Effector memory CD8-positive, alpha-beta T cell (primary cell): ENCODE measurements around the gene PCDHA10.
"Not testable (repeated sequence)": the region's sequence is repeated elsewhere in the genome, so short reads cannot be mapped to it uniquely, and the experiment has no call there.

Experiments
- ATAC-seq: fragments of 150-1000 bp; cut with Tn5 transposase; replicated peaks from 2 replicates; pipeline ENCODE4 v1.10.0; 2021; ENCODE audit warnings: mild to moderate bottlenecking, moderate library complexity
- DNase-seq, 3 experiments: peaks; one replicate each; pipeline ENCODE4 v3.0.0; 2021
- H3K27ac Mint-ChIP-seq, 2 donors: one replicate each; pipeline ENCODE4 v1.8.0; 2022; ENCODE audit warnings: mild to moderate bottlenecking in 2 of 2, mixed read lengths in 2 of 2, moderate library complexity in 2 of 2
- H3K27me3 Mint-ChIP-seq, 2 donors: one replicate each; pipeline ENCODE4 v1.8.0; 2022; ENCODE audit warnings: mixed read lengths in 2 of 2
- H3K36me3 Mint-ChIP-seq: one replicate; pipeline ENCODE4 v1.8.0; 2022; ENCODE audit warnings: mild to moderate bottlenecking, moderate library complexity, mixed read lengths; ENCODE audit not compliant: insufficient read depth
- H3K4me1 Mint-ChIP-seq, 2 donors: one replicate each; pipeline ENCODE4 v1.8.0; 2022; ENCODE audit warnings: low read depth in 2 of 2, mixed read lengths in 2 of 2
- H3K4me3 Mint-ChIP-seq, 2 donors: one replicate each; pipeline ENCODE4 v1.8.0; 2022; ENCODE audit warnings: mild to moderate bottlenecking in 2 of 2, mixed read lengths in 2 of 2, moderate library complexity in 2 of 2
- H3K9me3 Mint-ChIP-seq, 2 donors: one replicate each; pipeline ENCODE4 v1.8.0; 2022; ENCODE audit warnings: mixed read lengths in 2 of 2

PCDHA10 gene

GRCh38 chr5:140857987-140858240 is 2.2 kb downstream of the PCDHA10 start:
- ATAC-seq (no peak), DNase-seq (no peak)
- Mint-ChIP-seq H3K27me3 (peaks cover 5 to 17% of the 10 kb centered on the region in 2 donors), H3K27ac (no peak overlapping the region), H3K36me3 (no peaks in the 10 kb centered on the region), H3K4me1 (no peaks in the 10 kb centered on the region), H3K9me3 (peaks cover 6 to 7% of the 10 kb centered on the region in 2 donors), H3K4me3 (no peak overlapping the region)

DNA sequence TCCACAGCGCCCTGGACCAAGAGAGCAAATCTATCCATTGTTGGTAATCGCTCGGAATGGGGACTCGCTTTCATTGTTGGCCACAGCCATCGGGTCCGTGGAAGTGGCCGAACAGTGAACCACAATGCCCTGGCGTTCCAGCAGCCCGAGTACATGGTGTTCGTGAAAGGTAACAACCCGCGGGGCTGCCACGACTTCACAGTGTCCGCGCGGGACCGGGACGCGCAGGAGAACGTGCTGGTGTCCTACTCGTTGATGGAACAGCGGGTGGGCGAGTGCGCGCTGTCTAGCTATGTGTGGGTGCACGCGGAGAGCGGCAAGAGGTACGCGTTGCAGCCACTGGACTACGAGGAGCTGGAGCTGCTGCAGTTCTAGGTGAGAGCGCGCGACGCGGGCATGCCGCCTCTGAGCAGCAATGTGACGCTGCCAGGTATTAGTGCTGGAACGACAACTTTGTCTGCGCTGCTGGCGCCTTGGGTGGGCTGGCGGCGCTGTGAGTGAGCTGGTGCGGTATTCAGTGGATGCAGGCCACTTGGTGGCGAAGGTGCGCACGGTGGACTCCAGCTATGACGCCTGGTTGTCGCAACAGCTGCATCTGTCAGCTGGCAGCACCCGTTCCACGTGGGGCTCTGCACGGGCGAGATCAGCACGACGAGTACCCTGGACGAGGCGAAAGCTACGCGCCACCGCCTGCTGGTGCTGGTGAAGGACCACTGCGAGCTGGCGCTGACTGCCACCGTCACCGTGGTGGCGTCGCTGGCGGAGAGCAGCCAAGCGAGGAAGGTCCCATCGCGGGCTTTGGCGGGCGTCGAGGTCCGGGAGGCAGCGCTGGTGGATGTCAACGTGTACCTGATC is 7.0 kb downstream of the PCDHA10 start:
- H3K4me1 Mint-ChIP-seq: no peaks in the 10 kb centered on the region
- no peak for ATAC-seq
- no peak overlapping the region for H3K27ac Mint-ChIP-seq
- no peak overlapping the region for H3K4me3 Mint-ChIP-seq
- no peaks in the 10 kb centered on the region for H3K9me3 Mint-ChIP-seq
- H3K36me3 Mint-ChIP-seq: no peaks in the 10 kb centered on the region
- DNase-seq: no peak
- H3K27me3 Mint-ChIP-seq: peaks cover 9 to 10% of the 10 kb centered on the region in 2 donors

DNA sequence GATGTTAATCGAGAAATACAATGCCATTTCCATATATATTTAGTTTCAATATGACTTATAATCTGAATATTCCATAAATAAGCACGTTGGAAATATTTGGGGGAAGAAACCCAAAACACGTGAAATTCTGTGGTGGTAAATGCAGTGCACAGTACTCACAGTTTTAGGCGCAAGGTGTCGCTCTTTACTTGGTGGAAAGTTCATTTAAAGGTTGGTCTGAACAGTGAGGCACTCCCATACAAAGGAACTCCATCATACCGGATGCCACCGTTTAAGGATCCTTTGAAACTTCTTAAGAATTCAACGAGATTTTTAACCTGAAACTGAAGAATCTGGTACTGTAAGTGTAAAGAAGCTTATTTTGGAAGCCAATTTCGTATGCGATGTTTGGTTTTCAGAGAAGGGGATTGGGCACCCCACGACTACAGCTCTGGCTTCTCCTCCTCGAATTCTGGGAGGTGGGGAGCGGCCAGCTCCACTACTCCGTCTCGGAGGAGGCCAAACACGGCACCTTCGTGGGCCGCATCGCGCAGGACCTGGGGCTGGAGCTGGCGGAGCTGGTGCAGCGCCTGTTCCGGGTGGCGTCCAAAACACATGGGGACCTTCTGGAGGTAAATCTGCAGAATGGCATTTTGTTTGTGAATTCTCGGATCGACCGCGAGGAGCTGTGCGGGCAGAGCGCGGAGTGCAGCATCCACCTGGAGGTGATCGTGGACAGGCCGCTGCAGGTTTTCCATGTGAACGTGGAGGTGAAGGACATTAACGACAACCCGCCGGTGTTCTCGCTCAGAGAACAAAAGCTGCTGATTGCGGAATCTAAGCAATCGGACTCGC is 13.2 kb downstream of the PCDHA10 start, which contains the start of gene PCDHA11:
Gene PCDHA11 (plus strand): TSS at position 237 of the 834 bp plus-strand sequence. CDS start 147 bp downstream, at position 384.
- peaks cover 0 to 2% of the 10 kb centered on the region in 2 donors for H3K9me3 Mint-ChIP-seq
- no peaks in the 10 kb centered on the region for H3K36me3 Mint-ChIP-seq
- DNase-seq (no peak), ATAC-seq (no peak)
- peaks cover 2 to 9% of the 10 kb centered on the region in 2 donors for H3K27me3 Mint-ChIP-seq
- no peak within 1 kb of the TSS for H3K4me3 Mint-ChIP-seq
- no peaks in the 10 kb centered on the region for H3K4me1 Mint-ChIP-seq
- H3K27ac Mint-ChIP-seq: no peak within 1 kb of the TSS

DNA sequence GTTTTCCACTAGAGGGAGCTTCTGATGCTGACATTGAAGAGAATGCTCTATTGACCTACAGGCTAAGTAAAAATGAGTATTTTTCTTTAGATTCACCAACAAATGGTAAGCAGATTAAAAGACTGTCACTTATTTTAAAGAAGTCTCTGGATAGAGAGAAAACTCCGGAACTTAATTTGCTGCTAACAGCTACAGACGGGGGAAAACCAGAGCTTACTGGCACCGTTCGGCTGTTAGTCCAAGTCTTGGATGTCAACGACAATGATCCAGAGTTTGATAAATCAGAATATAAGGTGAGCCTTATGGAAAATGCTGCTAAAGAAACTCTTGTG is 13.8 kb downstream of the PCDHA10 start:
- Mint-ChIP-seq H3K27me3 (peaks cover 6 to 8% of the 10 kb centered on the region in 2 donors), H3K36me3 (no peaks in the 10 kb centered on the region), H3K4me3 (no peak overlapping the region)

GRCh38 chr5:140870221-140871201 is 14.8 kb downstream of the PCDHA10 start:
- Mint-ChIP-seq H3K27ac (no peak overlapping the region), H3K4me3 (no peak overlapping the region), H3K27me3 (peaks cover 4 to 9% of the 10 kb centered on the region in 2 donors), H3K4me1 (no peaks in the 10 kb centered on the region), H3K36me3 (no peaks in the 10 kb centered on the region), H3K9me3 (peaks cover 0 to 2% of the 10 kb centered on the region in 2 donors)
- no peak for DNase-seq
- ATAC-seq: no peak

More for the DNA sequence above, 13.8 kb downstream of the PCDHA10 start:
- Mint-ChIP-seq H3K4me1 (no peaks in the 10 kb centered on the region), H3K9me3 (peaks cover 0 to 2% of the 10 kb centered on the region in 2 donors), H3K27ac (no peak overlapping the region)
- ATAC-seq (no peak), DNase-seq (no peak)

DNA sequence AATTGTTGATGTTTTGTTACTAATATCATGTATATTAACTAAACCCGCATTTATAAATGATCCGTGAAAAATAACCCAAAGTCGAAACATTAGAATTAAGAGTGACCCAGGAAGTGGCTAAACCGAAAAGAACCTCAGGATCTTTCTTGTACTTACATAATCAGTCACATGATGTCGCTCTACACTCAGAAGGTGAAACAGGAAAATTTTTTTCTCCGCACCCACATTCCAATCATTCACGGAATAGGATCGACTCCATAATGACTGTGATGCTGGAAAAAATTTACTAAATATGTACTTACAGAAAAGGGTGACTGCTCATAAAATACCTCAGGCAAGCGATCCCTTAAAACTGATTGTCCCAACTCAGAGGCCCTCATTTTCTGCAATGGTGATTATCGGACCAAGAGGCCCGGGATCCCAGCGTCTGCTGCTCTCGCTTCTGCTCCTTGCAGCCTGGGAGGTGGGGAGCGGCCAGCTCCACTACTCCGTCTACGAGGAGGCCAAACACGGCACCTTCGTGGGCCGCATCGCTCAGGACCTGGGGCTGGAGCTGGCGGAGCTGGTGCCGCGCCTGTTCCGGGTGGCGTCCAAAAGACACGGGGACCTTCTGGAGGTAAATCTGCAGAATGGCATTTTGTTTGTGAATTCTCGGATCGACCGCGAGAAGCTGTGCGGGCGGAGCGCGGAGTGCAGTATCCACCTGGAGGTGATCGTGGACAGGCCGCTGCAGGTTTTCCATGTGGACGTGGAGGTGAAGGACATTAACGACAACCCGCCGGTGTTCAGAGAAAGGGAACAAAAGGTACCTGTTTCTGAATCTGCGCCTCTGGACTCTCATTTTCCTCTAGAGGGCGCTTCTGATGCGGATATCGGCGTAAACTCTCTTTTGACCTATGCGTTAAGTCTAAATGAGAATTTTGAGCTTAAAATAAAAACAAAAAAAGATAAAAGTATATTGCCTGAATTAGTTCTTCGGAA is 19.7 kb downstream of the PCDHA10 start, which contains the start of gene PCDHA12:
Gene PCDHA12 (plus strand): TSS at position 224 of the 981 bp plus-strand sequence. CDS start 165 bp downstream, at position 389.
- no peaks in the 10 kb centered on the region for H3K4me1 Mint-ChIP-seq
- no peaks in the 10 kb centered on the region for H3K9me3 Mint-ChIP-seq
- peaks cover 9 to 11% of the 10 kb centered on the region in 2 donors for H3K27me3 Mint-ChIP-seq
- DNase-seq (no peak), ATAC-seq (no peak)
- H3K4me3 Mint-ChIP-seq: no peak within 1 kb of the TSS
- H3K36me3 Mint-ChIP-seq: no peaks in the 10 kb centered on the region
- H3K27ac Mint-ChIP-seq: no peak within 1 kb of the TSS

GRCh38 chr5:140876541-140877261 is 21.0 kb downstream of the PCDHA10 start:
- H3K4me1 Mint-ChIP-seq: not testable (repeated sequence)

DNA sequence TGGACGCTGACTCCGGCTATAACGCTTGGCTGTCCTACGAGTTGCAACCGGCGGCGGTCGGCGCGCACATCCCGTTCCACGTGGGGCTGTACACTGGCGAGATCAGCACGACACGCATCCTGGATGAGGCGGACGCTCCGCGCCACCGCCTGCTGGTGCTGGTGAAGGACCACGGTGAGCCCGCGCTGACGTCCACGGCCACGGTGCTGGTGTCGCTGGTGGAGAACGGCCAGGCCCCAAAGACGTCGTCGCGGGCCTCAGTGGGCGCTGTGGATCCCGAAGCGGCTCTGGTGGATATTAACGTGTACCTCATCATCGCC is 21.5 kb downstream of the PCDHA10 start:
- DNase-seq: no peak
- H3K9me3 Mint-ChIP-seq: no peaks in the 10 kb centered on the region
- H3K27me3 Mint-ChIP-seq: peaks cover 19 to 20% of the 10 kb centered on the region in 2 donors
- no peaks in the 10 kb centered on the region for H3K4me1 Mint-ChIP-seq
- H3K4me3 Mint-ChIP-seq: no peak overlapping the region
- no peak overlapping the region for H3K27ac Mint-ChIP-seq
- no peak for ATAC-seq
- H3K36me3 Mint-ChIP-seq: no peaks in the 10 kb centered on the region

More at GRCh38 chr5:140876541-140877261, 21.0 kb downstream of the PCDHA10 start:
- not testable (repeated sequence) for DNase-seq, ATAC-seq, H3K36me3 Mint-ChIP-seq, H3K9me3 Mint-ChIP-seq, H3K4me3 Mint-ChIP-seq, H3K27ac Mint-ChIP-seq
- peaks cover 16 to 20% of the 10 kb centered on the region in 2 donors for H3K27me3 Mint-ChIP-seq

- Mint-ChIP-seq H3K36me3 (no peaks in the 10 kb centered on the region), H3K4me1 (no peaks in the 10 kb centered on the region), H3K27ac (no peak within 1 kb of the TSS), H3K27me3 (peaks cover 9 to 20% of the 10 kb centered on the region in 2 donors), H3K4me3 (no peak within 1 kb of the TSS), H3K9me3 (peaks cover 0 to 2% of the 10 kb centered on the region in 2 donors)
- DNase-seq (no peak), ATAC-seq (no peak)
Observed at GRCh38 chr5:140881889-140882590, 26.3 kb downstream of the PCDHA10 start, which contains the start of gene PCDHA13. Gene PCDHA13 (plus strand): TSS chr5:140882124. CDS start chr5:140882269, 145 bp downstream.

GRCh38 chr5:140882591-140882899 is 26.8 kb downstream of the PCDHA10 start:
- ATAC-seq: no peak
- H3K36me3 Mint-ChIP-seq: no peaks in the 10 kb centered on the region
- no peak overlapping the region for H3K27ac Mint-ChIP-seq
- peaks cover 0 to 2% of the 10 kb centered on the region in 2 donors for H3K9me3 Mint-ChIP-seq
- no peak for DNase-seq
- H3K4me1 Mint-ChIP-seq: no peaks in the 10 kb centered on the region
- H3K27me3 Mint-ChIP-seq: peaks cover 9 to 20% of the 10 kb centered on the region in 2 donors
- no peak overlapping the region for H3K4me3 Mint-ChIP-seq

DNA sequence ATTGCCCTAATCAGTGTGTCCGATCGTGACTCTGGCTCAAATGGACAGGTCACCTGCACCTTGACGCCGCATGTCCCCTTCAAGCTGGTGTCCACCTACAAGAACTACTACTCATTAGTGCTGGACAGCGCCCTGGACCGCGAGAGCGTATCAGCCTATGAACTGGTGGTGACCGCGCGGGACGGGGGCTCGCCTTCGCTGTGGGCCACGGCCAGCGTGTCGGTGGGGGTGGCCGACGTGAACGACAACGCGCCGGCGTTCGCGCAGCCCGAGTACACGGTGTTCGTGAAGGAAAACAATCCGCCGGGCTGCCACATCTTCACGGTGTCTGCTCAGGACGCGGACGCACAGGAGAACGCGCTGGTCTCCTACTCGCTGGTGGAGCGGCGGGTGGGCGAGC is 27.7 kb downstream of the PCDHA10 start:
- Mint-ChIP-seq H3K27me3 (peaks cover 9 to 20% of the 10 kb centered on the region in 2 donors), H3K4me1 (no peaks in the 10 kb centered on the region), H3K4me3 (no peak overlapping the region), H3K27ac (no peak overlapping the region), H3K9me3 (peaks cover 0 to 2% of the 10 kb centered on the region in 2 donors), H3K36me3 (no peaks in the 10 kb centered on the region)
- ATAC-seq (no peak), DNase-seq (no peak)
